SH-SY5Y (cell line): ENCODE data around the gene ARHGEF3.

Experiments used
- GATA2 ChIP-seq: IDR thresholded peaks from 2 replicates; pipeline ENCODE4 v1.6.1; 2011; ENCODE audit warnings: mild to moderate bottlenecking, low read depth, low read length
- GATA3 ChIP-seq: IDR thresholded peaks from 2 replicates; pipeline ENCODE4 v1.6.1; 2011; ENCODE audit warnings: low read depth, mild to moderate bottlenecking, low read length, moderate library complexity

GRCh38 chr3:56742887-56743286 is 58.9 kb downstream of the ARHGEF3 start:
- no peak for TF ChIP-seq GATA2
- TF ChIP-seq GATA3, result no peak
